ENCODE data around the gene LUC7L2. TPM values are rescaled to one million over a fixed set of nuclear protein-coding genes. Genes with fewer than 3 reads are reported as not detected.

The LUC7L2 gene
- total and polyA plus RNA-seq, 2 of the 8 experiments (the other 6 are each of a cell fraction or from before 2014, with no cell fraction given): 22.9 to 67.8 TPM

DNA sequence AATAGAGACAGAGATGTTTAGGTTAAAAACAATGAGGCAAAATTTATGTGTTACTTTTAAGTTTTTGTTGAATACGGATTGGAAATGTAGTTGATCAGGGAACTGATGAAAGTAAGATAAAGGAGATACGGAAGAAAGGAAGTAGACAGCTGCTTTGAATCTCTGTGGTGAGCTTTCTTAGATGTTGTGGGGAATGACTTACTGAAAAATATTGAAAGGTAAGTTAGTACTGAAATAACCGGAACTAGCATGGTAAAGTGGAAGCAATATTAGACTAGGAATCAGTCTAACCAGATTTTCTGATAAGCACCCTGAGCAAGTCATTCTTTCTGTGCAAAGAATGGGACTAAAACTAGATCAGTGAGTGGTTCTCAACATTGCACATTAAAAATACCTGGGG is 34.8 kb downstream of the LUC7L2 start:
- H3K56ac ChIP-seq (replicated peaks; ENCODE audit: insufficient read length, low read depth, low read length): no peak overlapping the region
- H3K9me3 ChIP-seq (ENCODE audit: insufficient read depth in 2 of 2, low read depth in 1 of 2, low read length in 1 of 2): no peaks in the 10 kb centered on the region
- no peak overlapping the region for H2BK20ac ChIP-seq (ENCODE audit: low read length)
- H2BK15ac ChIP-seq (ENCODE audit: low read length): no peak overlapping the region
- ChIA-PET POLR2A (ENCODE audit: partially characterized antibody) (interaction anchor here (1.6 kb wide), 2 partner anchors 15 to 35 kb away, joined by 3 to 4 read pairs; partner anchors contain the start of gene LUC7L2), CTCF (ENCODE audit: partially characterized antibody) (interaction anchor here (0.7 to 2.7 kb wide), 4 partner anchors 16 to 73 kb away, joined by 3 to 10 read pairs (median 8); no protein-coding TSS in a partner anchor)
- H3K9ac ChIP-seq (replicated peaks in 1 of 4; ENCODE audit: extremely low read depth in 1 of 4, low read depth in 3 of 4, low read length in 3 of 4): no peak overlapping the region
- no peak overlapping the region for H2AK5ac ChIP-seq (ENCODE audit: low read depth, low read length)
- H2BK12ac ChIP-seq (ENCODE audit: low read depth, low read length): no peak overlapping the region
- DNase-seq (ENCODE audit: low read depth in 1 of 2, low spot score in 2 of 2): no peak
- H3K4me2 ChIP-seq (ENCODE audit: insufficient read depth in 1 of 2, low read depth in 2 of 2, low read length in 2 of 2): no peak overlapping the region
- H2AFZ ChIP-seq (ENCODE audit: low read length): no peak overlapping the region
- H3K23me2 ChIP-seq (ENCODE audit: low read depth, low read length): no peaks in the 10 kb centered on the region
- H3K23ac ChIP-seq (ENCODE audit: insufficient read length): no peak overlapping the region
- H3K14ac ChIP-seq (ENCODE audit: insufficient read length): no peak overlapping the region
- H3K27ac ChIP-seq (ENCODE audit: low read depth, low read length): no peak overlapping the region
- no peak overlapping the region for H3K4me3 ChIP-seq (ENCODE audit: extremely low read depth in 1 of 4, insufficient read depth in 2 of 4, low read depth in 3 of 4, low read length in 4 of 4)
- FAIRE-seq: no peak
- no peak overlapping the region for H3K18ac ChIP-seq (ENCODE audit: extremely low read depth, low read length)
- no peak overlapping the region for H3K4ac ChIP-seq (replicated peaks; ENCODE audit: insufficient read length, low read depth, low read length)
- H2BK120ac ChIP-seq (replicated peaks; ENCODE audit: low read depth, low read length): no peak overlapping the region
- TF ChIP-seq EP300 (IDR thresholded peaks at IDR 0.05; ENCODE audit: borderline replicate concordance in 1 of 2, low read depth in 2 of 2, low read length in 2 of 2): no peak
- no peak for TF ChIP-seq CTBP2 (IDR thresholded peaks at IDR 0.05; ENCODE audit: borderline replicate concordance, insufficient read depth, insufficient read length, low read length)
- TF ChIP-seq, protein P1, sequence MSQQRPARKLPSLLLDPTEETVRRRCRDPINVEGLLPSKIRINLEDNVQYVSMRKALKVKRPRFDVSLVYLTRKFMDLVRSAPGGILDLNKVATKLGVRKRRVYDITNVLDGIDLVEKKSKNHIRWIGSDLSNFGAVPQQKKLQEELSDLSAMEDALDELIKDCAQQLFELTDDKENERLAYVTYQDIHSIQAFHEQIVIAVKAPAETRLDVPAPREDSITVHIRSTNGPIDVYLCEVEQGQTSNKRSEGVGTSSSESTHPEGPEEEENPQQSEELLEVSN (IDR thresholded peaks at IDR 0.05): no peak
- TF ChIP-seq TAF1 (IDR thresholded peaks at IDR 0.05; ENCODE audit: low read depth, low read length): no peak
- no peak for TF ChIP-seq RFX5 (IDR thresholded peaks at IDR 0.05; ENCODE audit: borderline replicate concordance, low read depth, low read length)
- no peak for TF ChIP-seq SP4 (IDR thresholded peaks at IDR 0.05; ENCODE audit: low read length)
- no peak for TF ChIP-seq TBP (IDR thresholded peaks at IDR 0.05; ENCODE audit: low read depth, low read length)
- H4K5ac ChIP-seq (ENCODE audit: insufficient read length, low read depth, low read length): no peak overlapping the region
- no peaks in the 10 kb centered on the region for H3K4me1 ChIP-seq (replicated peaks in 1 of 4; ENCODE audit: control insufficient read depth in 3 of 4, insufficient read depth in 4 of 4, low read length in 3 of 4)
- WGBS, 2 experiments (ENCODE audit: extremely low coverage in 1 of 2, insufficient coverage in 1 of 2, insufficient read length in 1 of 2, insufficient replicate concordance in 2 of 2, low coverage in 1 of 2, low lambda C conversion rate in 2 of 2, missing lambda C conversion rate in 1 of 2): 91 to 100% methylated on average over 1 to 3 of the region's 3 CpGs
- no peak overlapping the region for H4K91ac ChIP-seq (replicated peaks; ENCODE audit: insufficient read length, low read length)
- peaks cover 0 to 30% (median 2%) of the 10 kb centered on the region in 4 experiments; a peak in 2 of 8 replicates for H3K36me3 ChIP-seq (ENCODE audit: control insufficient read depth in 2 of 4, insufficient read depth in 4 of 4, low read length in 3 of 4)
- H2BK5ac ChIP-seq (ENCODE audit: low read depth, low read length): no peak overlapping the region
- H4K20me1 ChIP-seq (replicated peaks in 1 of 2; ENCODE audit: control insufficient read depth in 1 of 2, insufficient read depth in 2 of 2, low read length in 2 of 2): peaks cover 3% of the 10 kb centered on the region in 2 experiments
- H3K79me2 ChIP-seq (ENCODE audit: control insufficient read depth in 1 of 2, insufficient read depth in 2 of 2, low read length in 2 of 2): peaks cover 0 to 58% of the 10 kb centered on the region in 2 experiments; a peak in 2 of 4 replicates
- peaks cover 2% of the 10 kb centered on the region; the same call in 1 of the 2 replicates for H3K79me1 ChIP-seq (ENCODE audit: low read depth, low read length)
- no peak overlapping the region for H4K8ac ChIP-seq (ENCODE audit: extremely low read depth, insufficient read depth, low read length)
- H3K27me3 ChIP-seq (replicated peaks in 1 of 4; ENCODE audit: control insufficient read depth in 3 of 4, extremely low read depth in 1 of 4, insufficient read depth in 3 of 4, low read length in 3 of 4): no peaks in the 10 kb centered on the region

Measured in H1 (cell line).